Spleen (tissue), 11 donors: ENCODE data around the gene RPS14. TPM values are rescaled to one million over a fixed set of nuclear protein-coding genes. Genes with fewer than 3 reads are reported as not detected.
A peak's percentile ranks its signal among the peaks of the same experiment; 100 is the strongest.

Experiments
- DNase-seq: peaks from one replicate; pipeline ENCODE4 v3.0.0-alpha.2; 2020
- H3K27ac ChIP-seq, 8 donors: fragments of 200-600 bp; sonication (generic) in 7 of 8; 1 replicate in 4 of 8; 2 replicates in 4 of 8; pipeline versions ENCODE4 v1.5.0 to v1.8.0; 2016 to 2021; ENCODE audit warnings: inconsistent platforms in 4 of 8, mild to moderate bottlenecking in 4 of 8, moderate library complexity in 1 of 8
- H3K27me3 ChIP-seq, 7 donors: fragments of 200-600 bp; sonication (generic) in 6 of 7; replicated peaks in 1 of 7; 1 replicate in 4 of 7; 2 replicates in 3 of 7; pipeline versions ENCODE4 v1.5.0 to v1.8.0; 2016 to 2021; ENCODE audit warnings: inconsistent platforms in 3 of 7, mild to moderate bottlenecking in 1 of 7
- H3K36me3 ChIP-seq, 6 donors: fragments of 200-600 bp; sonication (generic) in 5 of 6; 1 replicate in 4 of 6; 2 replicates in 2 of 6; pipeline versions ENCODE4 v1.5.0 to v1.8.0; 2016 to 2021; ENCODE audit warnings: inconsistent platforms in 2 of 6
- H3K4me1 ChIP-seq, 6 donors: fragments of 200-600 bp; sonication (generic) in 5 of 6; 1 replicate in 3 of 6; 2 replicates in 3 of 6; pipeline versions ENCODE4 v1.5.0 to v1.8.0; 2016 to 2021; ENCODE audit warnings: inconsistent platforms in 3 of 6
- H3K4me3 ChIP-seq, 8 donors: fragments of 200-600 bp; sonication (generic) in 7 of 8; 1 replicate in 4 of 8; 2 replicates in 4 of 8; pipeline versions ENCODE4 v1.5.0 to v1.8.0; 2016 to 2021; ENCODE audit warnings: inconsistent platforms in 4 of 8, mild to moderate bottlenecking in 4 of 8, moderate library complexity in 2 of 8
- H3K9me3 ChIP-seq, 8 donors: fragments of 200-600 bp; sonication (generic) in 7 of 8; 1 replicate in 4 of 8; 2 replicates in 4 of 8; pipeline versions ENCODE4 v1.5.0 to v1.8.0; 2016 to 2021; ENCODE audit warnings: inconsistent platforms in 4 of 8
- CTCF ChIP-seq, 11 experiments: fragments of 200-600 bp in 7 of 11; fragments of 450-650 bp in 4 of 11; sonication (generic) in 4 of 11; IDR thresholded peaks in 8 of 11; conservative IDR thresholded peaks in 3 of 11; 1 replicate in 7 of 11; 2 replicates in 4 of 11; pipeline versions ENCODE4 v1.4.0 to v1.8.0; 2016 to 2021; ENCODE audit warnings: antibody characterized with exemption in 11 of 11, inconsistent platforms in 4 of 11, mild to moderate bottlenecking in 1 of 11
- POLR2A ChIP-seq, 3 donors: fragments of 450-650 bp; IDR thresholded peaks; one replicate each; pipeline ENCODE4 v1.5.1; 2017; ENCODE audit warnings: antibody characterized with exemption in 3 of 3, mild to moderate bottlenecking in 1 of 3
- POLR2AphosphoS5 ChIP-seq, 3 donors: sonication (generic); formaldehyde crosslinking; IDR thresholded peaks; one replicate each; pipeline ENCODE4 v1.5.1; 2017; ENCODE audit warnings: antibody characterized with exemption in 3 of 3
- WGBS, 5 donors: extraction: QIAGEN DNeasy Blood & Tissue Kit in 3 of 5; methylation state at CpG; one replicate each; pipeline versions ENCODE4 v1.1.5 to v1.1.7; 2013 to 2018; 5-methylcytosine and 5-hydroxymethylcytosine counted together
- intact Hi-C: fragments of 100-400 bp; cut with DNase I; formaldehyde crosslinking; loops from one replicate; pipeline ENCODE4 v1.15.0; 2023; ENCODE audit warnings: low total_unique reads
- polyA plus RNA-seq, 3 donors: library from polyadenylated mRNA; stranded (reverse); fragments of 200-250 nt; gene quantifications; one replicate each; pipeline ENCODE4 v1.2.1, GENCODE V29; 2013
- total RNA-seq, 7 donors: library from RNA; depleted of rRNA in 3 of 7; stranded (reverse); fragments of >200 nt in 3 of 7; fragmentation: NEBNext Ultra II Directional in 4 of 7; extraction: Animal tissue kit (Norgen Biotek cat#: 25700) in 4 of 7; gene quantifications; one replicate each; pipeline versions ENCODE4 v1.1.0 to v1.2.1, GENCODE V29; 2016 to 2021
- donor health status: healthy with polysubstance abuse.
- donor health status: DM: no; HTN: no; CAD: no; lungs with moderate emphysema.
- donor health status: DM: no; HTN: no; CAD: no.
- donor health status: Bipolar disorder and iron deficiency.
- donor health status: healthy.
- donor health status: DM: no; HTN: no; CAD: no.
- donor health status: DM: yes; HTN: yes; CAD: no.

The RPS14 gene
- total and polyA plus RNA-seq, 10 donors: 1,801 to 8,400 (median 2,426) TPM

- Histone ChIP-seq H3K27ac (peak overlapping the region; percentile 93 to 99 (median 98)), H3K36me3 (peaks cover 0 to 47% (median 34%) of the 10 kb centered on the region in 6 donors), H3K27me3 (no peaks in the 10 kb centered on the region), H3K4me1 (peaks cover 26 to 97% (median 86%) of the 10 kb centered on the region in 6 donors), H3K4me3 (peak overlapping the region; percentile 60 to 87 (median 78)), H3K9me3 (no peaks in the 10 kb centered on the region)
- DNase-seq: peak; percentile 75
- TF ChIP-seq POLR2AphosphoS5 (IDR thresholded peaks at IDR 0.05): peak in 1 of 3 donors; percentile 85
- TF ChIP-seq POLR2A (IDR thresholded peaks at IDR 0.05): peak in 2 of 3 donors; percentile 39 to 75
- no peak for TF ChIP-seq CTCF (IDR thresholded peaks at IDR 0.05 in 8 of 11, conservative IDR thresholded peaks at IDR 0.05 in 3 of 11)
- intact Hi-C loops: no loop called here
- 2 to 9% (median 6%) methylated on average over 4 of the region's 4 CpGs for WGBS, 5 donors
These were observed 38.9 kb downstream of the RPS14 start for GRCh38 chr5:150410524-150411244.

- peak overlapping the region; percentile 93 to 99 (median 98) for H3K27ac ChIP-seq
- H3K9me3 ChIP-seq: no peaks in the 10 kb centered on the region
- intact Hi-C loops: no loop called here
- TF ChIP-seq POLR2A (IDR thresholded peaks at IDR 0.05) (peak in 2 of 3 donors; percentile 3 to 52), CTCF (IDR thresholded peaks at IDR 0.05 in 8 of 11, conservative IDR thresholded peaks at IDR 0.05 in 3 of 11) (peak in 1 of 11 experiments; percentile 15), POLR2AphosphoS5 (IDR thresholded peaks at IDR 0.05) (peak in 2 of 3 donors; percentile 72 to 85)
- H3K4me3 ChIP-seq: peak overlapping the region; percentile 41 to 87 (median 74)
- 3 to 8% (median 4%) methylated on average over 15 of the region's 15 CpGs for WGBS, 5 donors
- H3K4me1 ChIP-seq: peaks cover 28 to 99% (median 91%) of the 10 kb centered on the region in 6 donors
- peak; percentile 85 for DNase-seq
- peaks cover 0 to 55% (median 42%) of the 10 kb centered on the region in 6 donors for H3K36me3 ChIP-seq
- H3K27me3 ChIP-seq: no peaks in the 10 kb centered on the region
These were observed 39.7 kb downstream of the RPS14 start for GRCh38 chr5:150409638-150410523.

GRCh38 chr5:150408231-150408943 is 41.2 kb downstream of the RPS14 start:
- H3K36me3 ChIP-seq: peaks cover 0 to 70% (median 57%) of the 10 kb centered on the region in 6 donors
- H3K9me3 ChIP-seq: no peaks in the 10 kb centered on the region
- 57 to 91% (median 81%) methylated on average over 5 to 8 of the region's 8 CpGs for WGBS, 5 donors
- H3K27ac ChIP-seq: peak overlapping the region; percentile 29 to 99 (median 98)
- no peak for TF ChIP-seq POLR2A (IDR thresholded peaks at IDR 0.05)
- TF ChIP-seq POLR2AphosphoS5 (IDR thresholded peaks at IDR 0.05): peak in 2 of 3 donors; percentile 2 to 48
- DNase-seq: no peak
- peaks cover 32 to 99% (median 91%) of the 10 kb centered on the region in 6 donors for H3K4me1 ChIP-seq
- intact Hi-C loops: no loop called here
- H3K4me3 ChIP-seq: peak overlapping the region; percentile 41 to 87 (median 74)
- H3K27me3 ChIP-seq: no peaks in the 10 kb centered on the region

- Histone ChIP-seq H3K27ac (peak overlapping the region in 7 of 8 donors; percentile 8 to 99 (median 97)), H3K36me3 (peaks cover 0 to 82% (median 68%) of the 10 kb centered on the region in 6 donors), H3K9me3 (no peaks in the 10 kb centered on the region), H3K4me1 (peaks cover 28 to 100% (median 93%) of the 10 kb centered on the region in 6 donors), H3K4me3 (peak overlapping the region in 6 of 8 donors; percentile 63 to 87 (median 78)), H3K27me3 (no peaks in the 10 kb centered on the region)
- no peak for TF ChIP-seq POLR2A (IDR thresholded peaks at IDR 0.05)
- peak; percentile 53 to 76 (median 57) for TF ChIP-seq POLR2AphosphoS5 (IDR thresholded peaks at IDR 0.05)
- intact Hi-C loops: no loop called here
- WGBS, 5 donors: 64 to 79% (median 70%) methylated on average over 13 of the region's 13 CpGs
- DNase-seq: peak; percentile 86
These were observed 42.3 kb downstream of the RPS14 start for GRCh38 chr5:150407096-150407720.
